ENCODE measurements around the gene GNRH2.

Gene GNRH2

GRCh38 chr20:3031524-3032147, 11.8 kb upstream of the GNRH2 start:
- DNase-seq (ENCODE audit: low spot score), result no peak
- TF ChIP-seq CTCF (IDR thresholded peaks at IDR 0.05; ENCODE audit: extremely low read depth, missing control alignments), result no peak

DNA sequence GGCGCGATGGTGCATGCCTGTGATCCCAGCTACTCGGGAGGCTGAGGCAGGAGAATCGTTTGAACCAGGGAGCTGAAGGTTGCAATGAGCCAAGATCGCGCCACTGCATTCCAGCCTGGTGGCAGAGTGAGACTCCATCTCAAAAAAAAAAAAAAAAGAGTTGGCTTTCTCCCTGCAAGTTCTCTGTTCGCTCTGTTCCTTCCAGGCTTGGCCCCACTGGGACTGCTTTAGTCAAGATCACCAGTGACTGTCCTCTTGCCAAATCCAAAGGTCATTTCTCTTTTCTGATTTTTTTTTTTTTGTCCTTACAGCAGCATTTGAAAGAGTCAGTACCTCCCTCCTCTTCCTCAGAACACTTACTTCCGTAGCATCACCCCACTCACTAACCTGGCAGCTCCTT, 10.8 kb upstream of the GNRH2 start:
- DNase-seq (ENCODE audit: low spot score), result no peak
- no peak for TF ChIP-seq CTCF (IDR thresholded peaks at IDR 0.05; ENCODE audit: extremely low read depth, missing control alignments)

DNA sequence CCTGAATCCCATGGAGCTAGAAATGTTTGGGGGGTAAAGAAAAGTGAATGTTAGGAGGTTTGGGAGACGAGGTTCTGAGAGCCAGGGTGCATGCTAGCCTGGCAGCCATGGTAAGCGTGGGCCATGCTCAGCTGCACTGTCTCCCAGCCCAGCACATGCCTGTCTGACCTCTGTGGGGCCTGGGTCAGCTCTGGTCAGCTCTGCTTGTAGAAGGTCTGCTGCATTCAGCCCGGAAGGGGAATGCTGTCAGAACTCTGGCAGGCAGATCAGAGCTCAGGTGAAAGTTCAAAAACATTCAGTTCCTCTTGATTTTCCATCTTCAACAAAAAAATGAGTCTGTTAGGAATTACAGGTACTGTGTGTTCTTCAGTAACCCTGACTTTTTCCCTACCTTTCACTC, 5.8 kb upstream of the GNRH2 start:
- TF ChIP-seq CTCF (IDR thresholded peaks at IDR 0.05; ENCODE audit: extremely low read depth, missing control alignments), result no peak
- no peak for DNase-seq (ENCODE audit: low spot score)

- no peak for TF ChIP-seq CTCF (IDR thresholded peaks at IDR 0.05; ENCODE audit: extremely low read depth, missing control alignments)
- no peak for DNase-seq (ENCODE audit: low spot score)
Measured at GRCh38 chr20:3038454-3038853, 5.0 kb upstream of the GNRH2 start.

- TF ChIP-seq CTCF (IDR thresholded peaks at IDR 0.05; ENCODE audit: extremely low read depth, missing control alignments), result no peak
- DNase-seq (ENCODE audit: low spot score), result no peak
Measured at GRCh38 chr20:3039426-3039825, 4.0 kb upstream of the GNRH2 start.

GRCh38 chr20:3040086-3040485, 3.3 kb upstream of the GNRH2 start:
- TF ChIP-seq CTCF (IDR thresholded peaks at IDR 0.05; ENCODE audit: extremely low read depth, missing control alignments), result no peak
- no peak for DNase-seq (ENCODE audit: low spot score)

DNA sequence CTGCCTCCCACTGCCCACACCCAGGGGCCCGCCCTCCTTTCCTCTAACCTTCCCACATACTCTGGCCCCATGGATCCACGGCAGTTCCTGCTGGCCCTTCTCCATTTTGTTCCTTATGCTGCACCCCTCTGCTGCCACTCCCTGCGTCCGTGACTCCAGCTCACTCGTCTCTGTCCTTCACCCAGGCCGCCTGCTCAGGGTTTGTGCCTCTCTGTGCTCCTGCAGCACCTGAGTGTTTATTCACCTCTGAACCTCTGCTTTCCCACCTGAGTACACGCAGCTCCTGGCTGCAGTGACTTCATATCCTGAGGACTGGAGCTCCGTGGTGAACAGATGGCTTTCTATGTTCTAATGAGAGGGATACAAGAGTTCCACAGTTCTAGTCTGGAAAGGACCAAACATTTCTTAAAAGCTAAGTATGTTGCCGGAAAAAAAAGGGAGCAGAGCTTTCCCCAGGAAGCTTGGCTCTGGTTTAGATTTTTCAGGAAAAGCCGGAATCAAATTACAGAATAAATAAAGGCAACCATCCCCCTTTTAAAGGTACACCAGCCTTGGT, 1.5 kb upstream of the GNRH2 start:
- no peak for DNase-seq (ENCODE audit: low spot score)
- TF ChIP-seq CTCF (IDR thresholded peaks at IDR 0.05; ENCODE audit: extremely low read depth, missing control alignments), result no peak

Measured in GM20000 (cell line).